ENCODE measurements around the gene CELA2A.
"Not testable (repeated sequence)": the region's sequence is repeated elsewhere in the genome, so short reads cannot be mapped to it uniquely, and the experiment has no call there.

The CELA2A gene

DNA sequence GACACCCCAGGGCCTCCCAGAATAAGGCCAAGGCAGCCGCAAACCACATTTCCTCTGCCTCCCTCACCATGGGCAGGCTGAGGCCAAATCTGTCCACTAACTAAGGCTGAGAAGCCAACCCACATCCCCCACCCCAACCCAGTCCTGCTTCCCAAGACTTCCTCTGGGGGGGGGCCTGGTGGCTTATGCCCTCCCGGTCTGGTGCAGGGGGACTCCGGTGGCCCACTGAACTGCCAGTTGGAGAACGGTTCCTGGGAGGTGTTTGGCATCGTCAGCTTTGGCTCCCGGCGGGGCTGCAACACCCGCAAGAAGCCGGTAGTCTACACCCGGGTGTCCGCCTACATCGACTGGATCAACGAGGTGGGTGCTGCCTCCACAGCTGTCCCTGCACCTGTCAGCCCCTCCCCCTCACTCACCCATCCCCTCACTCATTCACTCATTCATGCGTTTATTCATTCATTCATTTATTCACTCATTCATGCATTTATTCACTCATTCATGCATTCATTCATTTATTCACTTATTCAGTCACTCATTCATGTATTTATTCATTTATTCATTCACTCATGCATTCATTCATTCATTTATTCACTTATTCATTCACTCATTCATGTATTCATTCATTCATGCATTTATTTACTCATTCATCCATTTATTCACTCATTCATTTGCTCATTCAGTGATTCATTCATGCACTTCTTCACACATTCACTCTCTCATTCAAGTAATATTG, 11.0 kb upstream of the CELA2A start:
- no peak for DNase-seq (ENCODE audit: low read depth)

DNA sequence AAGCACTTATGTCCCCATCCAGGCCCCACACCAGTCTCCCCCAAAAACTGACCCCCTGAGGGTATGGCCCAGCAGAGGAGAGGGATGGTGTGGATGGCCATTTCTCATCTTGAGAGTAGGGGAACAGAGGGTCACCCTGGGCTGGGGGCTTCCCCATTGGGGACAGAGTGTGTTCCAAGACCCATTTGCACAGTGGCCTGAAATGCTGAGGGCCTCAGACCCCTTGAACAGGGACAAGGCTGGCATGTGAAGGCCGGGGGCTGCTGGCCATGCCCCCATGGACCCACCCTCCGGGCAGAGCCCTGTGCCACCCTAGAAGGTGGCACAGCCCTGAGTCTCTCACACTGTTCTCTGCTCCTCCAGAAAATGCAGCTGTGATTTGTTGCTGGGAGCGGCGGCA, 10.3 kb upstream of the CELA2A start:
- no peak for DNase-seq (ENCODE audit: low read depth)

DNA sequence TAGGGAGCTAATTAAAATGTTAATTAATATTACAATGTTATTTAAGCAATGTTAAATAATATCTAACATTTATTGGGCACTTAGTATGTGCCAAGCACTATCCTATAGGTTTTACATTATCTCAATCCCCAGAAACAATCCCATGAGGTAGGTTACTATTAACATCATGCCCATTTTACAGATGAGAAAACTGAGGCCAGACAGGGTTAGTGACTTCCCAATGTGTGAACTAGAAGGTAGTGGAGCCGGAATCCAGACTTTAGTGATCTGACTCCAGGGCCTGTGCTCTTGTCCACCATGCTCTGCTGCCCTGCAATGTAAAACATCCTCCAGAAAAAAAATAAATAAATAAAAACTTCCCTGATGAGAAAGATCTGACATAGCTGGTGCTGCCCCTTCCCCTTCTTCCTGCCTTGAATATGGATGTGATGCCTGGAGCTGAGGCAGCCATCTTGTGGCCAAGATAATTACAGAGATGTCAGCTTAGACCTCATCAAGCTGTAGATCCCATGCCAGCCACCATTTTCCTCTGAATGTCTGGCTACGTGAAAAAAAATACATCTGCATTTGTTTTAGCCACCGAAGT, 7.6 kb upstream of the CELA2A start:
- DNase-seq (ENCODE audit: low read depth): no peak

DNA sequence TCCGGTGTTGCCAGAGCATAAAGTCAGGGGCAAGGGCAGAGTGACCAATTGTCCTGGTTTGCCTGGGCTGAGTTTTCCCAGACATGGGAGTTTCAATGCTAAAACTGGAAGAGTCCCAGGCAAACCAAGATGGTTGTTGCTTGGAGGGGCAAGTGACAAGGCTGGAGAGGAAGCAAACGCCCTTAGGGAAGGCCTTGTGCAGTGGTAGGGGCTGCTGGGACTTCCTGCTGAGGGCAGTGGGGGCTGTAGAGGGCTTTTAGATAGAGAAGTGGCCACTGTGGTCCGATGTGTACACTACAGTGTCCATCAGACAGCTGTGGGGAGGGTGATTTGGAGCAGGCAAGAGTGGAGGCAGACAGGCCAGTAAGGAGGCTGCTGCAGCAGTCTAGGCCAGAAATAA, 7.0 kb upstream of the CELA2A start:
- no peak for DNase-seq (ENCODE audit: low read depth)

DNA sequence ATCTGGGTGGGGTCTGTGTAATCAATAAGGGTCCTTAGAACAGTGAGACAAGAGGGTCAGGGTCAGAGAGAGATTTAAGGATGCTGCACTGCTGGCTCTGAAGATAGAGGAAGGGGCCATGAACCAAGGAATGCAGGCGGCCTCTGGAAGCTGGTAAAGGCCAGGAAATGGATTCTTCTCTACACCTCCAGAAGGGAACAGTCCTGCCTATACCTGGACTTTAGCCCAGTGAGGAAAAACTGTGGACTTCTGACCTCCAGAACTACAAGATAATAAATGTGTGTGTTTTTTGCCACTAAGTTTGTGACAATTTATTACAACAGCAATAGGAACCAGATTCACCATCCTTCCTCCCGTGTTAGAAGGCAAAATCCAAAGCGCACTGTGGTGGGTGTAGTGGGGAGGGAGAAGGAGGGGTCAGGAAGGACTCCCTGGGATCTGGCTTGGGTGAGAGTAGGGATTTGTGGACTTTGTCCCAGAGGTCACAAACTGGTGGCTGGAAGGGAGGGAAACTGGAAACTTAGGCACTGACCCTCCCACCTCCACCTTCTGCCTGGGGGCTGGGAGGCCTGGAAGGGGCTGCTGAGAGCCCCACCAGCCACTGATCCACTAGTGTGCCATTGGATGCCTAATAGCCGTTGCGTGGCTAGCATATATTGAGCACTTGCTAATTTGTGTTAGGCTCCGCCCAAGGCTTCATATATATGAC, 5.4 kb upstream of the CELA2A start:
- no peak for DNase-seq (ENCODE audit: low read depth)

DNA sequence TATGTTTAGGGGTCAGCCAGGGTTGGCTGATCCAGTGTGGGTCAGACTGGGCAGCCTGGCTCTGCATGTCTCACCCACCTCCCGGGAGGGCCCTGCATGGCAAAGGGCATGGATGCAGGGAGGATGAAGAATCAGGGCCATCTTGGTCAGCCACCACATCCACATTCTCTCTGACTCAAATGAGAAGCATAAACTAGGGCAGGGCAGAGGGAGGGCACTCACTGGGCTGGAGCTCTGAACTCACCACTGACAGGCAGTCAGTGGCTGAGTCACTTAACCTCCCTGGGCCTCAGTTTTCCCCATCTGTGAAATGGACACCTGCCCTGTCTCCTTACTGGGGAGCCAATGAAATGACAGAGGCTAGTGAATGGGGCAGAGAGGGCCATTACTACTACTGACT, 4.3 kb upstream of the CELA2A start:
- no peak for DNase-seq (ENCODE audit: low read depth)

DNA sequence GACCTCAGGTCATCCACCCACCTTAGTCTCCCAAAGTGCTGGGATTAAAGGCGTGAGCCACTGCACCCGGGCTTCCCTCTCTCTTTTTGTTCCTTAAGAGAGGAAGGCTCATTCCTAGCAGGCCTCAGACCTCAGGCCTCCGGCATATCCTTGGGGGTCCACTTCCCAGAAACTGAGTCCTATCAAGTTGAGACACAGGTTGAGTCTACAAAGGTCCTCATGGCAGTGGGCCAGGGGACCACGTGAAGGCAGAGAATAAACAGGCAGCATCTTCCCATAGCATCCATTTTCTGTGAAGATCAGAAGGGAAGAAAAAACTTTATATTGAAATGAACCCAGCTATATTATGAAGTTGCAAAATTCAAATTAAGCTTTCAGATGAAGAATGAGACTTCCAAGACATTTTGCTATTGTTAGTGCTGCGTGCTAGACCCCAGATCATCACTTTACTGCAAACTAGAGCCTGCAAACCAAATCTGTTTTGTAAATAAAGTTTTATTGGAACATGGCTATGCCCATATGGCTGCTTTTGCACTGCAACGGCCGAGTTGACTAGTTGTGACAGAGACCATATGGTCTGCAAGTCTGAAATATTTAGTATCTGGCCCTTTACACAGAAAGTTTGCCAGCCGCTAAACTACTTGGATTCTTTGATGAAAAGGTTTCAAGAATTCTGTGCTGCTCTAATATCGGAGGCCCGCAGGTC, 3.5 kb upstream of the CELA2A start:
- no peak for DNase-seq (ENCODE audit: low read depth)

DNA sequence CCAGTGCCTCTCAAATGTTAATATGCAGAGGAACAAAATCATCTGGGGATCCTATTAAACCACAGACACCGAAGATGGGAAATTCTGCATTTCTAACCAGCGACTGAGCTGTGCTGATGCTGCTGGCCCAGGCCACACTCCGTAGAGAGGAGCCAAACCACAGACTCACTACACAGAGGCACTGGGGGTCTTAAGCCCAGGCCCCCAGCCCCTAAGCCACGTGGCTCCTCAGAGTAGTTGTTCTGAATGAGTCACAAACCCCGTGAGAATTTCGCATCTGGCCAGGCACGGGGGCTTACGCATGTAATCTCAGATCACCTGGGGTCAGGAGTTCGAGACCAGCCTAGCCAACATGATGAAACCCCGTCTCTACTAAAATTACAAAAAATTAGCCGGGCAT, 2.8 kb upstream of the CELA2A start:
- no peak for DNase-seq (ENCODE audit: low read depth)

DNA sequence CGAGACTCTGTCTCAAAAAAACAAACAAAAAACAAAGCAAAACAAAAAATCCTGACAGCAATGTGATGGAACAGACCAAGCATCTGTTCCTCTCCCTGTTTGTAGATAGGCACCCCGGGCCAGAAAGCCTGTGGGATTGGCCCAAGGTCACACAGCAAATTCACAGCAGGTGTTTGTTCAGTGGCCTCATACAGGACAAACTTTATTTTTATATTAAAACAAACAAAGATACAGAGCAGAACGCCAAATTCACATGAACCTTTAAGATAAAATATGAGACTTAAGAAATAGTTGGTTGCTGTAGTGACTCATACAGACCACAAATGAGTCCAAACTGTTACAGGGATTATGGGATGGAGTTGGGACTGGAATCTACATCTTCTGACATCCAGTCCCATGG, 2.3 kb upstream of the CELA2A start:
- DNase-seq (ENCODE audit: low read depth): peak; percentile 40

DNA sequence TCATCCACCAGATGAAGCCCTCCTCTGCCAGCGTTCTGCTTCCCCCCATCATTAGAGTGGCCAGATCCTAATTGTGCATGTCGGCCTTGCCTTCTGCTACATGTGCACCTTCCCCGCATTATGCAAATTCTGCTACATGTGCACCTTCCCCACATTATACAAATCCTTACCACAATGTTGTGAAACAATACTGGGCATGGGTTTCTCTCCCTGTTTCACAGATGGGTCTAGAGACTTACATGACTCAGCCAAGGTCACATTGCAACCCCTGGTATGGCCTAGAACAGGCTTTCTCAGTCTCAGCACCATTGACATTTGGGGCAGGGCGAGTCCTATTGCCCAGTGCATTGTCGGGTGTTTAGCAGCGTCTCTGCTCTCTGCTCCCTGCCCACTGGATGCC, 1.0 kb upstream of the CELA2A start:
- no peak for DNase-seq (ENCODE audit: low read depth)

DNA sequence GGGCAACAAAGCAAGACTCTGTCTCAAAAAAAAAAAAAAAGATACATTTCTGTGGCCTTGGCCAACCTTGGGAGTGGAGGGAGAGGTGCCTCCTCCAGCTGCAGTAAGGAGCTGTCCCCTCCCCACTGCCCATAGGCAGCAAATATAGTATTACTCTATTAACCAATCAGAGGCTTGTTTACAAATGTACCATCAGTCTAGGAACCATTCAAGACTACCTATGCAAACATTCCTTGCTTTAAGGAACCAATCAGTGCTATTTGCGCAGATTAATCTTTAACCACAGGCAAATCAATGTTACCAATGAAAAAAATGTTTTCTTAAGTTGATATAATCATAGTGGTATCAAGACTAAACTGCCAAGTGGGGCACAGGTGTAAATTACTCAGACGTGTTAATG, 1.1 kb downstream of the CELA2A start:
- no peak for DNase-seq (ENCODE audit: low read depth)

DNA sequence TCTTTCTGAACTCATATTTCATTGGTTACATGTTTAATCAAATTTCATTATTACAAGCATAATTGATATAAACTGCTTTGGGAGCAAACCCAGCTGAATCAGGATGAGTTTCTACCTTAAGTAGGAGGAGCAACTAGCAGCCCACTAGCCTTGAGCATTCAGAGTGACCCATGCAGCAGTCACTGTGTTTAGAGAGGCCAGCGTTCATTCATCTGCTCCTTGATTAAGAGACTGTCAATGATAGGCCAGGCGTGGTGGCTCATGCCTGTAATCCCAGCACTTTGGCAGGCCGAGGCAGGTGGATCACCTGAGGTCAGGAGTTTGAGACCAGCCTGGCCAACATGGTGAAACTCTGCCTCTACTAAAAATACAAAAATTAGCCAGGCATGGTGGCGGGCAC, 1.9 kb downstream of the CELA2A start:
- not testable (repeated sequence) for DNase-seq (ENCODE audit: low read depth)

DNA sequence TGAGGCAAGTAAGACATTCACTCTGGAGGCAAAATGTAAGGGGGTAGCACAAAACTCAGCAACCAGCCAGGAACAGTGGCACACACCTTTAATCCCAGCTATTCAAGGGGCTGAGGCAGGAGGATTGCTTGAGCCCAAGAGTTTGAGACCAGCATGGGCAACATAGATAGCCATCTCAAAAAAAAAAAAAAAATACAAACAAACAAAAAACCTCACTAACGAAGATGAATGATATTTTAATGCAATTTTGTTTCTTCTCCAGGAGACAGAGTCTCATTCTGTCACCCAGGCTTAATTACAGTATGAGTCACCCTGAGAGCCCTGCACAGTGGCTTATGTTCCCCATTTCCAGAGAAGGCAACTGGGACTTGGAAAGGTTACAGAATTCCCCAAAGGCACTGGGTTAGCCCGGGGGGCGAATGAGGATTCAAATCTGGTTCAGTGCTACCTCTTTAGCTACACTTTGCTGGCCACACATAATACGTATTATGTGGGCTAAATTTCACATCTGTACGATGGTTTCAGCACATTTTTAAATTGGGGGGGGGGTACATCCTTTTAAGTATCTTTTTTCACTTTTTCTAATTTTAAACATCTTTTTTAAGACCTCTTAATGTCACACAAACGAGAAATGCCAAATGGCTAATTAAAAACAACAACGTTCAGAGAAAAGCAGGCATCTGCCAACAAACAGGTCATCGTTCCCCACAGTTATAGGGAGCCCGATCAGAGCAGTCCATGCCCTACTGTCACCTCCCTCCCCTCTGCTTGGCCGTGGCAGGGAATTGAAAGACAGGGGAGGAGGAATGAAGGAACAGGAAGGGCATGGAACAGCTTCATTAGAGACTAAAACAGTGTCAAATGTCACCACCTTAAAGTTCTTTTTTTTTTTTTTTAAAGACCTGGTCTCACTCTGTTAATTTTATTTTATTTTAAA, 3.5 kb downstream of the CELA2A start:
- DNase-seq (ENCODE audit: low read depth): no peak

DNA sequence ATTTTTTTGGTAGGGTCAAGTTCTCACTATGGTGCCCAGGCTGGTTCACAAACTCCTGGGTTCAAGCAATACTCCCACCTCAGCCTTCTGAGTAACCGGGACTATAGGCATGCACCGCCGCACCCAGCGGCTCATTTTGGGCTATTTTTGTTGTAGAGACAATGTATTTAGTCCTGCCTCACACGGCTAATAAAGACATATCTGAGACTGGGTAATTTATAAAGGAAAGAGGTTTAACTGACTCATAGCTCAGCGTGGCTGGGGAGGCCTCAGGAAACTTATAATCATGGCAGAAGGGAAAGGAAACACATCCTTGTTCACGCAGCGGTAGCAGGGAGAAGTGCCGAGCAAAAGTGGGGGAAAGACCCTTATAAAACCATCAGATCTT, 4.2 kb downstream of the CELA2A start:
- DNase-seq (ENCODE audit: low read depth): no peak

DNA sequence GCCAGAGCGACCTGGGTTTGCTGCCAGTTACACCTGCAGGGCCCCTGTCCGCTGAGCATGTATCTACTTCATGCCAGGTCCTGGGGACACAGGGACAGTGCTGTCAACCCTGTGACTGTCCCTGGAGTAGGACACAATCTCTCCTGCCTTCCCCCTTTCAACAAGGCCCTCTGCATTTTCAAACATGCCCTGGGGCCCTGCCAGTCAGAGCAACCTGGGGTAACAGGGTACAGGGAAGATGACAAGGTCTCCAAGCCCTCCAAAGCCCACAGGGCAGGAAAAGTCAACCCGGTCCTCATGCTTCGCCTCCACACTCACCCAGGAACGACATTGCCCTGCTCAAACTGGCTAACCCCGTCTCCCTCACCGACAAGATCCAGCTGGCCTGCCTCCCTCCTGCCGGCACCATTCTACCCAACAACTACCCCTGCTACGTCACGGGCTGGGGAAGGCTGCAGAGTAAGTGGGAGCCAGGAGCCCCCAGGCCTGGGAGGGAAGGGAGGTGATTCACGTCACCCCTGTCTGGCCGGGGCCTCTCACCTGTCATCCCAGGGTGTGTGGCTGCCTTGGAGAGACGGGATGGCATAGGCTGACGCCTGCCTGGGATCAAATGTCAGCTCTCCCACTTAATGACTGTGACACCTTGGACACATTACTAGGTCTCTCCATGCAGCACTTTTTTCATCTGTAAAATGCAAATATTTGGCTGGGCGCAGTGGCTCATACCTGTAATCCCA, 6.7 kb downstream of the CELA2A start:
- not testable (repeated sequence) for DNase-seq (ENCODE audit: low read depth)

DNA sequence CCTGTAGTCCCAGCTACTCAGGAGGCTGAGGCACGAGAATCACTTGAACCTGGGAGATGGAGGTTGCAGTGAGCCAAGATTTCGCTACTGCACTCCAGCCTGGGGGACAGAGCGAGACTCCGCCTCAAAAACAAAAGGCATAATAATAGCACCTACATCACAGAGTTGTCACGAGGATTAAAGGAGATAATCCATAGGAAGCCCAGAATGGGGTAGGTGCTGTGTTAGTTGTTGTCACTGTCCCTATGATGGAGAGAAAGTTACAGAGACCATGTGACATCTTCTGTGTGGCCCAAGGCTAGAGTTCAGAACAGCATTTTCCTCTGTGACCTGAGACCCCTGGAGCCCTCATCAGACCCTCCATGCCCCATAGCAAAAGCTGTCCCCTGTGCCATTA, 7.4 kb downstream of the CELA2A start:
- DNase-seq (ENCODE audit: low read depth): not testable (repeated sequence)

DNA sequence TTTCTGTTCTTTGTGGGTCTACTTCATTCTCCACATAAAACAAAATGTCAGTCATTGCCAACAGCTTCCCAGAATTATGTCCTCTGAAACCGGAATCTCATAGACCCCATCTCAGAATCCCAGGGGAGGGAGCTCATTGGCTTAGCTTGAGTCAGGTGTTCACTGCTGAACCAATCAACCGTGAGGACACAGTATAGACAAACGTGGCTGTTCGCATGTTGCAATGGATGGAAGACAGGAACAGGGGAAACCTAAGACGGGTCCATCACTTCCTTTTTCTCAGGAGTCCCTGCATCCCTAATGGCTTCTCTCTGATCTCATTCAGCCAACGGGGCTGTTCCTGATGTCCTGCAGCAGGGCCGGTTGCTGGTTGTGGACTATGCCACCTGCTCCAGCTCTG, 9.1 kb downstream of the CELA2A start:
- no peak for DNase-seq (ENCODE audit: low read depth)

DNA sequence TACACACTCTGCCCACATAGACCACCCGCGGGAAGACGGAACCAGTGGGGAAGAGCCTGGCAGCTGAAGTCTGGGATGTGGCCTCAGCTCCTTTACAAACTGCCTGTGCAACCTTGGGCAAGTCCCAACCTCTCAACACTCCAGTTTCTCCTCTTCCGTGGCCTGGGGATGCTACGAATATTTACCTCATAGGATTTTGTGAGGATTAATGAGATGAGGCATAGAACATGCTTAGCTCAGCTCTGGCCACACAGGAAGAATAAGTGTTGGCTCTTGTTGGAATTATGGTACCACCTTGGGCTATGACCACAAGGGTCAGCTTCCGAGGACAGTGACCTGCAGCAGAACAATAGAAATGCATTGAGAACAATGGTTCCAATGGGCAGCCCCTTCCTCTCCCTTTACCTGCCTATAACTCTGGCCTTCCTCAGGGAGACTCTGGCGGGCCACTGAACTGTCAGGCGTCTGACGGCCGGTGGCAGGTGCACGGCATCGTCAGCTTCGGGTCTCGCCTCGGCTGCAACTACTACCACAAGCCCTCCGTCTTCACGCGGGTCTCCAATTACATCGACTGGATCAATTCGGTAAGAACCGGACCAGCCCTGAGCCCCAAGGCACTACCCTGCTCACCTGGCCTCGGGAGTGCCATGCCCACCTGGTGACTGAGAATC, 10.6 kb downstream of the CELA2A start:
- DNase-seq (ENCODE audit: low read depth): not testable (repeated sequence)

DNA sequence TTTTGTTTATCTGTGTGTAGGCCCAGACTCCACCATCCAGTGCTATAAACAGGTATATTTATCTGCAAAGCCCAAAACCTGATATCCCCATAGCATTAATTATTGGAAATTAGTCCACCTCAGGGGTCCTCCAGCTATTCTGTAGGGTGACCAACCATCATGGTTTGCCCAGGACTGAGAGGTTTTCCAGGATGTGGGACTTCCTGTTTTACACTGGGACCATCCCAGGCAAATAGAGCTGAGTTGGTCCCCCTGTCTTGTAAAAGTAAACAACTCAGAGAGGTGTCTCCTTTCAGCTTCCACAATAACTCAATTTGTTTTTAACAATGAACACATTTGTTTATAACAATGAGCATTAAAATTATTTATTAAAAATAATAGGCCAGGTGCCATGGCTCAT, 11.6 kb downstream of the CELA2A start:
- no peak for DNase-seq (ENCODE audit: low read depth)

DNA sequence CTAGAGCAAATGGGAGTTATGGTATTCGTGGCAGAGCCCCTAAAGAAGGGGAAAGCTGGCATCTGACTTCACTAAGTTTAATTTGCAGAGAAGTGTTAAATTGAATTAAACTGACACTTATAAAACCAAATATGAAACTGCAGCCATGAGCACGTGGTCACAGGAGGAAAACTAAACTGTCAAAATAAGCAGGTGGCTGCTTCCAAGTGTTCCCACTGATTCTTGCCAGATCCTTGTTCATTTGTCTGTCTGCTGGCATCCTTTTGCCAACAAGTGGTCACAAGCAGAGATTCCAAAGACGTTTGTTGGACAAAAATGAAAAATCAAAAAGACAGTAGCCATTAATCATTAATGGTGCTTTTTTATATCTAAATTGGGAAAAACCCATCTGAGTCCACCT, 12.8 kb downstream of the CELA2A start:
- no peak for DNase-seq (ENCODE audit: low read depth)
